GM10248 (cell line): ENCODE measurements around the gene SFTPB.

Source experiments
- CTCF ChIA-PET: fragments of 300-600 bp; sonication (Branson Sonifier 250); formaldehyde crosslinking; extraction: SDS; loops from one replicate; lab custom pipeline; 2021; ENCODE audit warnings: antibody characterized with exemption; lab: Yijun Ruan, JAX
- POLR2A ChIA-PET: fragments of 350-650 bp; sonication (Branson Sonifier 250); formaldehyde crosslinking; extraction: SDS; loops from one replicate; lab custom pipeline; 2020; ENCODE audit warnings: antibody characterized with exemption; lab: Yijun Ruan, JAX
- DNase-seq: peaks from one replicate; pipeline ENCODE4 v3.0.0; 2012; ENCODE audit errors: extremely low spot score
- CTCF ChIP-seq: IDR thresholded peaks from 2 replicates; pipeline ENCODE4 v1.5.1; 2012; ENCODE audit warnings: mild to moderate bottlenecking, low read depth; ENCODE audit errors: extremely low read depth, missing control alignments, control extremely low read depth

Gene SFTPB

GRCh38 chr2:85692039-85692645, 24.1 kb upstream of the SFTPB start:
- ChIA-PET POLR2A (no interaction called here), CTCF (interaction anchor here (1.3 to 3.0 kb wide), 6 partner anchors 14 to 122 kb away, joined by 3 to 12 read pairs (median 5); no protein-coding TSS in a partner anchor)
- TF ChIP-seq CTCF: no peak
- no peak for DNase-seq

GRCh38 chr2:85690932-85691331, 22.9 kb upstream of the SFTPB start:
- DNase-seq: no peak
- CTCF ChIA-PET: interaction anchor here (1.9 to 3.0 kb wide), 2 partner anchors 12 to 54 kb away, joined by 5 to 12 read pairs; no protein-coding TSS in a partner anchor
- no peak for TF ChIP-seq CTCF
- POLR2A ChIA-PET: no interaction called here

- DNase-seq: no peak
- POLR2A ChIA-PET: no interaction called here
- CTCF ChIA-PET: interaction anchor here (1.4 to 2.8 kb wide), 3 partner anchors 16 to 47 kb away, joined by 3 to 12 read pairs (median 4); partner anchors contain the start of gene SFTPB
- no peak for TF ChIP-seq CTCF
These were observed 16.8 kb upstream of the SFTPB start for GRCh38 chr2:85684806-85685205.

GRCh38 chr2:85684380-85684779, 16.4 kb upstream of the SFTPB start:
- no peak for DNase-seq
- TF ChIP-seq CTCF: no peak
- ChIA-PET POLR2A (no interaction called here), CTCF (interaction anchor here (1.4 to 2.8 kb wide), 3 partner anchors 15 to 47 kb away, joined by 3 to 12 read pairs (median 4); partner anchors contain the start of gene SFTPB)

GRCh38 chr2:85682378-85682777, 14.4 kb upstream of the SFTPB start:
- no peak for TF ChIP-seq CTCF
- CTCF ChIA-PET: interaction anchor here (0.7 to 1.6 kb wide), 3 partner anchors 25 to 46 kb away, joined by 3 to 4 read pairs (median 3); no protein-coding TSS in a partner anchor

GRCh38 chr2:85681776-85682175, 13.8 kb upstream of the SFTPB start:
- TF ChIP-seq CTCF: no peak
- ChIA-PET CTCF (interaction anchor here (1.6 to 9.3 kb wide), 2 partner anchors 24 to 33 kb away, joined by 4 to 128 read pairs; no protein-coding TSS in a partner anchor), POLR2A (interaction anchor here (0.5 kb wide), 1 partner anchor 363 kb away, joined by 6 read pairs; no protein-coding TSS in a partner anchor)
- no peak for DNase-seq

More at GRCh38 chr2:85682378-85682777, 14.4 kb upstream of the SFTPB start:
- POLR2A ChIA-PET: no interaction called here
- no peak for DNase-seq
